OCI-LY7 (cell line): Measurements from ENCODE around the gene PLEKHG4. TPM values are rescaled to one million over a fixed set of nuclear protein-coding genes. Genes with fewer than 3 reads are reported as not detected.

Experiments
- BruUV-seq: library from RNA; stranded (reverse); fragments of 400-500 nt; replicated peaks from 2 replicates; lab custom pipeline; 2021; lab: Mats Ljungman, UMichigan
- CTCF ChIA-PET: fragments of 300-600 bp; sonication (Branson Sonifier 250); formaldehyde crosslinking; loops from one replicate; lab custom pipeline; 2022; ENCODE audit warnings: antibody characterized with exemption; ENCODE audit not compliant: unreplicated experiment; lab: Charles Lee
- POLR2A ChIA-PET: fragments of 300-600 bp; sonication (Branson Sonifier 250); formaldehyde crosslinking; loops from one replicate; lab custom pipeline; 2022; ENCODE audit warnings: antibody characterized with exemption; lab: Charles Lee
- DNase-seq: peaks from one replicate; pipeline ENCODE4 v3.0.0-alpha.2; 2015; ENCODE audit warnings: low spot score
- H2AFZ ChIP-seq: fragments of 200-600 bp; sonication (generic), shearing (Covaris generic); 2 replicates; pipeline ENCODE4 v1.6.1; 2014; ENCODE audit warnings: mild to moderate bottlenecking, antibody characterized with exemption, low read length, moderate library complexity
- H3K27ac ChIP-seq: fragments of 200-600 bp; sonication (generic); 2 replicates; pipeline ENCODE4 v1.5.1; 2014; ENCODE audit warnings: mixed run types, low read depth, mild to moderate bottlenecking, moderate library complexity, low read length, inconsistent platforms; ENCODE audit not compliant: poor library complexity, severe bottlenecking
- H3K36me3 ChIP-seq: fragments of 200-600 bp; sonication (generic); 2 replicates; pipeline ENCODE4 v1.6.1; 2014; ENCODE audit warnings: mild to moderate bottlenecking, antibody characterized with exemption, low read length, moderate library complexity, mixed read lengths; ENCODE audit not compliant: insufficient read depth
- H3K4me1 ChIP-seq: fragments of 200-600 bp; sonication (generic); 2 replicates; pipeline ENCODE4 v1.5.1; 2014; ENCODE audit warnings: mild to moderate bottlenecking, low read length; ENCODE audit not compliant: insufficient read depth, poor library complexity, severe bottlenecking
- H3K4me2 ChIP-seq: fragments of 200-600 bp; sonication (generic); 2 replicates; pipeline ENCODE4 v1.6.1; 2014; ENCODE audit warnings: mild to moderate bottlenecking, low read length
- H3K4me3 ChIP-seq: fragments of 200-600 bp; sonication (generic); 2 replicates; pipeline ENCODE4 v1.5.1; 2014; ENCODE audit warnings: mild to moderate bottlenecking, low read depth, low read length; ENCODE audit not compliant: poor library complexity, severe bottlenecking
- H3K79me2 ChIP-seq: fragments of 200-600 bp; sonication (generic); 2 replicates; pipeline ENCODE4 v1.6.1; 2016; ENCODE audit warnings: low read depth, mild to moderate bottlenecking, low read length, moderate library complexity, mixed read lengths; ENCODE audit not compliant: insufficient read depth
- H3K9me2 ChIP-seq: fragments of 200-600 bp; sonication (generic); 2 replicates; pipeline ENCODE4 v1.6.1; 2016; ENCODE audit warnings: mild to moderate bottlenecking, low read length, mixed read lengths; ENCODE audit not compliant: insufficient read depth
- H3K9me3 ChIP-seq: fragments of 200-600 bp; sonication (generic); 2 replicates; pipeline ENCODE4 v1.6.1; 2014; ENCODE audit warnings: mild to moderate bottlenecking, mixed run types, low read length, mixed read lengths
- H4K20me1 ChIP-seq: fragments of 200-600 bp; sonication (generic); 2 replicates; pipeline ENCODE4 v1.6.1; 2014; ENCODE audit warnings: mild to moderate bottlenecking, antibody characterized with exemption, low read length, moderate library complexity, mixed read lengths; ENCODE audit not compliant: insufficient read depth
- CTCF ChIP-seq: fragments of 200-600 bp; sonication (generic); conservative IDR thresholded peaks from 2 replicates; pipeline ENCODE4 v1.5.1; 2014; ENCODE audit warnings: mild to moderate bottlenecking, antibody characterized with exemption, low read length, moderate library complexity, mixed read lengths
- EZH2phosphoT487 ChIP-seq: fragments of 200-600 bp; sonication (generic); IDR thresholded peaks from 2 replicates; pipeline ENCODE4 v1.6.1; 2018; ENCODE audit warnings: low read depth, borderline replicate concordance, mild to moderate bottlenecking, mixed run types, antibody characterized with exemption, low read length, moderate library complexity, mixed read lengths
- intact Hi-C: fragments of 100-400 bp; cut with micrococcal nuclease; formaldehyde crosslinking; loops from one replicate; pipeline ENCODE4 v1.10.0; 2022; ENCODE audit not compliant: unreplicated experiment
- total RNA-seq, 2 experiments: library from RNA; depleted of rRNA in 1 of 2; stranded (reverse); fragments of >200 nt in 1 of 2; shearing (Covaris generic) in 1 of 2; gene quantifications; 2 replicates each; pipeline ENCODE4 v1.2.3, GENCODE V29; 2014 to 2022

Gene PLEKHG4
- total RNA-seq, 2 experiments from 2014 or later: 0.51 TPM; not detected in 1

- Histone ChIP-seq H3K4me2 (no peak overlapping the region), H3K9me2 (no peaks in the 10 kb centered on the region), H3K4me1 (peaks cover 4% of the 10 kb centered on the region), H3K79me2 (no peaks in the 10 kb centered on the region), H2AFZ (no peak overlapping the region), H4K20me1 (no peaks in the 10 kb centered on the region), H3K9me3 (no peaks in the 10 kb centered on the region), H3K4me3 (no peak overlapping the region), H3K36me3 (peaks cover 41% of the 10 kb centered on the region), H3K27ac (no peak overlapping the region)
- TF ChIP-seq EZH2phosphoT487: no peak
- no peak for TF ChIP-seq CTCF
- ChIA-PET CTCF (interaction anchor here (0.6 kb wide), 1 partner anchor 9 kb away, joined by 7 read pairs; the partner anchor contains the start of gene TMEM208), POLR2A (interaction anchor here (1.3 to 2.1 kb wide), 2 partner anchors 9 kb away, joined by 7 to 11 read pairs; partner anchors contain the start of gene TMEM208)
- no TSS peak for BruUV-seq
- intact Hi-C loops: no loop called here
- no peak for DNase-seq
Measured at GRCh38 chr16:67235816-67236562, 43.3 kb upstream of the PLEKHG4 start.

- peaks cover 12% of the 10 kb centered on the region for H3K4me1 ChIP-seq
- TF ChIP-seq EZH2phosphoT487 (no peak), CTCF (no peak)
- no TSS peak for BruUV-seq
- H3K4me2 ChIP-seq: no peak overlapping the region
- no peak overlapping the region for H3K27ac ChIP-seq
- peak; percentile 83 for DNase-seq
- CTCF ChIA-PET: interaction anchor here (0.6 kb wide), 1 partner anchor 10 kb away, joined by 7 read pairs; the partner anchor contains the start of gene TMEM208
- no peaks in the 10 kb centered on the region for H3K9me2 ChIP-seq
- H3K9me3 ChIP-seq: no peaks in the 10 kb centered on the region
- intact Hi-C loops: no loop called here
- POLR2A ChIA-PET: interaction anchor here (1.3 to 2.1 kb wide), 2 partner anchors 8 to 10 kb away, joined by 7 to 11 read pairs; partner anchors contain the start of gene TMEM208
- H3K4me3 ChIP-seq: no peak overlapping the region
- peaks cover 33% of the 10 kb centered on the region for H3K36me3 ChIP-seq
- no peak overlapping the region for H2AFZ ChIP-seq
- no peaks in the 10 kb centered on the region for H4K20me1 ChIP-seq
- H3K79me2 ChIP-seq: no peaks in the 10 kb centered on the region
Measured at GRCh38 chr16:67236563-67237395, 42.6 kb upstream of the PLEKHG4 start.
